GM21717 (cell line): ENCODE results near the gene C16orf78.
A peak's percentile ranks its signal among the peaks of the same experiment; 100 is the strongest.

ENCODE experiments used
- ATAC-seq: cut with Tn5 transposase; IDR thresholded peaks from one replicate; pipeline ENCODE4 v1.9.1; 2021; ENCODE audit warnings: mild to moderate bottlenecking, moderate library complexity; ENCODE audit not compliant: unreplicated experiment

The C16orf78 gene

GRCh38 chr16:49428808-49429207 is 55.2 kb downstream of the C16orf78 start:
- ATAC-seq: no peak

GRCh38 chr16:49431040-49431439 is 57.4 kb downstream of the C16orf78 start:
- no peak for ATAC-seq

- no peak for ATAC-seq
These were observed 58.1 kb downstream of the C16orf78 start for GRCh38 chr16:49431591-49432290.

GRCh38 chr16:49434733-49435132 is 61.1 kb downstream of the C16orf78 start:
- no peak for ATAC-seq

- no peak for ATAC-seq
These were observed 62.6 kb downstream of the C16orf78 start for GRCh38 chr16:49436181-49436580.

GRCh38 chr16:49437344-49437743 is 63.7 kb downstream of the C16orf78 start:
- no peak for ATAC-seq

- ATAC-seq: no peak
These were observed 65.4 kb downstream of the C16orf78 start for GRCh38 chr16:49439050-49439449.

- ATAC-seq: no peak
These were observed 66.1 kb downstream of the C16orf78 start for GRCh38 chr16:49439676-49440075.

GRCh38 chr16:49440156-49441065 is 66.8 kb downstream of the C16orf78 start:
- ATAC-seq: no peak

GRCh38 chr16:49441366-49441780 is 67.8 kb downstream of the C16orf78 start:
- ATAC-seq: peak; percentile 96

- no peak for ATAC-seq
These were observed 69.2 kb downstream of the C16orf78 start for GRCh38 chr16:49442805-49443204.

- ATAC-seq: no peak
These were observed 70.0 kb downstream of the C16orf78 start for GRCh38 chr16:49443576-49443975.

GRCh38 chr16:49446805-49447204 is 73.2 kb downstream of the C16orf78 start:
- ATAC-seq: no peak
